Kidney (tissue), 14 donors: ENCODE measurements around the gene PPP2R2C. TPM values are rescaled to one million over a fixed set of nuclear protein-coding genes. Genes with fewer than 3 reads are reported as not detected.

ENCODE experiments used
- DNase-seq, 5 donors: peaks; one replicate each; pipeline ENCODE4 v3.0.0-alpha.2; 2013 to 2020
- FAIRE-seq: peaks from 2 replicates; lab custom pipeline; 2012; peaks lifted over from hg19 to GRCh38; lab: Jason Lieb, UNC
- H3K27ac ChIP-seq, 2 donors: one replicate each; pipeline ENCODE4 v1.7.0; 2013; ENCODE audit warnings: low read depth in 2 of 2, low read length in 2 of 2, inconsistent platforms in 1 of 2
- H3K27me3 ChIP-seq: one replicate; pipeline ENCODE4 v1.7.1; 2013; ENCODE audit warnings: low read length, inconsistent platforms; ENCODE audit not compliant: control insufficient read depth, insufficient read depth
- H3K36me3 ChIP-seq, 3 donors: one replicate each; pipeline versions ENCODE4 v1.7.0 to v1.7.1; 2013; ENCODE audit warnings: low read length in 3 of 3, control low read depth in 1 of 3, inconsistent platforms in 1 of 3; ENCODE audit not compliant: insufficient read depth in 3 of 3, control insufficient read depth in 2 of 3
- H3K4me1 ChIP-seq, 3 donors: one replicate each; pipeline versions ENCODE4 v1.7.0 to v1.7.1; 2013; ENCODE audit warnings: low read length in 3 of 3, inconsistent platforms in 1 of 3, low read depth in 1 of 3; ENCODE audit not compliant: control insufficient read depth in 2 of 3, insufficient read depth in 2 of 3
- H3K4me3 ChIP-seq, 3 donors: one replicate each; pipeline versions ENCODE4 v1.7.0 to v1.8.1; 2013; ENCODE audit warnings: low read length in 3 of 3, control low read depth in 1 of 3, inconsistent platforms in 1 of 3
- H3K9ac ChIP-seq, 3 donors: one replicate each; pipeline versions ENCODE4 v1.7.0 to v1.7.1; 2013; ENCODE audit warnings: low read length in 3 of 3, control low read depth in 1 of 3, inconsistent platforms in 1 of 3
- H3K9me3 ChIP-seq, 3 donors: one replicate each; pipeline versions ENCODE4 v1.7.0 to v1.7.1; 2013; ENCODE audit warnings: low read length in 3 of 3, control low read depth in 1 of 3, inconsistent platforms in 1 of 3; ENCODE audit not compliant: control insufficient read depth in 2 of 3, insufficient read depth in 1 of 3
- intact Hi-C: fragments of 100-400 bp; cut with DNase I; formaldehyde crosslinking; loops from one replicate; pipeline ENCODE4 v1.11.1; 2022
- polyA plus RNA-seq: library from polyadenylated mRNA; stranded (reverse); fragments of 350-450 nt; fragmentation: Illumina TruSeq; extraction: RNeasy Lipid Tissue Mini Kit (QIAGEN cat#74804); gene quantifications from one replicate; pipeline ENCODE4 v1.2.3, GENCODE V29; 2014; ENCODE audit warnings: low read depth, low replicate concordance; ENCODE audit not compliant: insufficient read depth
- total RNA-seq: library from RNA; stranded (reverse); fragmentation: NEBNext Ultra II Directional; extraction: Animal tissue kit (Norgen Biotek cat#: 25700); gene quantifications from one replicate; pipeline ENCODE4 v1.2.1, GENCODE V29; 2021
- TF ChIP-seq, protein P1 (sequence below): IDR thresholded peaks from 3 replicates; pipeline ENCODE4 v1.5.1; 2012; ENCODE audit warnings: mild to moderate bottlenecking, moderate library complexity, borderline replicate concordance; ENCODE audit not compliant: insufficient read depth; ENCODE audit errors: extremely low read depth
- donor health status: control.
- donor health status: control.
- donor health status: control.
- donor health status: control.
- donor health status: control.
- donor health status: DM: yes; HTN: yes; CAD: no.
- donor health status: Normal renal cell carcinoma (clear cell type).

Gene PPP2R2C
- total and polyA plus RNA-seq, 2 donors from 2014 or later, result 0.39 to 0.82 TPM

DNA sequence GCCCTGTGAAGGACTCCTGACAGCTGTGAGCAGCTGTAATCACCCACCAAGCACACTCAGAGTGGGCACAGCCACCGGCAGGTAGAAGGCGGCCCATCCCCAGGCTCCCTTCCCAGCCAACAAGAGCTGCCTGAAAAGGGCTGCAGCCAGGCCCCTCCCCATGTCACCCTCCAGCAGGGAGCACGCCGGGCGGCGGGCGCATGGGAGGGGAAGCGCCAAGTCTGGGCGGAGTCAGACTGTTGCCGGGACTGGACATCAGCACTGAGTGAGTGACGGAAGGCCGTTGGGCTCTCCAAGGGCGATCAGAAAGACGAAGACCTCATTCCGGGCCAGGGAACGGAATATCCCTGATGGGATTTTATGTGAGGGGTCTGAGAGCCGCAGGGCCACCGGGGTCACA is 82.1 kb downstream of the PPP2R2C start:
- no peak overlapping the region for H3K4me3 ChIP-seq
- H3K27ac ChIP-seq, result no peak overlapping the region
- no peaks in the 10 kb centered on the region for H3K9me3 ChIP-seq
- TF ChIP-seq, protein P1, sequence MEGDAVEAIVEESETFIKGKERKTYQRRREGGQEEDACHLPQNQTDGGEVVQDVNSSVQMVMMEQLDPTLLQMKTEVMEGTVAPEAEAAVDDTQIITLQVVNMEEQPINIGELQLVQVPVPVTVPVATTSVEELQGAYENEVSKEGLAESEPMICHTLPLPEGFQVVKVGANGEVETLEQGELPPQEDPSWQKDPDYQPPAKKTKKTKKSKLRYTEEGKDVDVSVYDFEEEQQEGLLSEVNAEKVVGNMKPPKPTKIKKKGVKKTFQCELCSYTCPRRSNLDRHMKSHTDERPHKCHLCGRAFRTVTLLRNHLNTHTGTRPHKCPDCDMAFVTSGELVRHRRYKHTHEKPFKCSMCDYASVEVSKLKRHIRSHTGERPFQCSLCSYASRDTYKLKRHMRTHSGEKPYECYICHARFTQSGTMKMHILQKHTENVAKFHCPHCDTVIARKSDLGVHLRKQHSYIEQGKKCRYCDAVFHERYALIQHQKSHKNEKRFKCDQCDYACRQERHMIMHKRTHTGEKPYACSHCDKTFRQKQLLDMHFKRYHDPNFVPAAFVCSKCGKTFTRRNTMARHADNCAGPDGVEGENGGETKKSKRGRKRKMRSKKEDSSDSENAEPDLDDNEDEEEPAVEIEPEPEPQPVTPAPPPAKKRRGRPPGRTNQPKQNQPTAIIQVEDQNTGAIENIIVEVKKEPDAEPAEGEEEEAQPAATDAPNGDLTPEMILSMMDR, result no peak
- DNase-seq (peak; percentile 58 to 72 (median 70)), FAIRE-seq (no peak)
- intact Hi-C loops, result no loop called here
- no peaks in the 10 kb centered on the region for H3K27me3 ChIP-seq
- no peaks in the 10 kb centered on the region for H3K36me3 ChIP-seq
- no peak overlapping the region for H3K9ac ChIP-seq
- no peaks in the 10 kb centered on the region for H3K4me1 ChIP-seq

DNA sequence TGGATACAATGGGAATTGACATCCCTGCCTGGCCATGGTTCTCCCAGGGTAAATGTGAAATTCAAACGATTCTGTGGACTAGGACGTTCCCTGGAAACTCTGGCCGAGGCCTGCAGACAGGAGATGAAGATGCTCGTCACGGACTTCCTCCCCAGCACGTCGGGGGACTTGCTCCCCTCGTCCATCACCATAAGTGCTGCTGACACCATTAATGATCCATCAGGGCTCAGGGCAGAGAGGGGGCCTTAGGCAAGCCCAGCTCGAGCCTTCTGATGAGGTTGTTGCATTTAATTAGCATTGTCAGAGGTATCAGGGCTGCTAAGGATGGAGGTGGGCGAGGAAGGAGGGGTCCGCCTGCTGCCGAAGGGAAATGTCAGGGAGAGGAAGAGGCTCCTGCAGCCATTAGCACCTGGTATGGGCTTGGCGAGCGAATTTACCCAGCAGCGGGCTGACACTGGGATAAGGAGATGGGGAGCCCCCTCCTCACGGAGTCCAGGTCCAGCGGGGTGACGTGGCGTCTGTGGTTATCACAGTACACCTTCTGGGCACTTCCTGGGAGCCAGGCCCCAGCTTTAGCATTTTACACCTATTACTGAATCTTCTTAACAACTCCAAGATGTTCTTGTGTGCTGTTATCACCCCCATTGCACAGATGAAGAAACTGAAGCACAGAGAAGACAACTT is 83.1 kb downstream of the PPP2R2C start:
- TF ChIP-seq, protein P1, result no peak
- no peaks in the 10 kb centered on the region for H3K36me3 ChIP-seq
- H3K27ac ChIP-seq, result no peak overlapping the region
- H3K9ac ChIP-seq, result no peak overlapping the region
- H3K4me1 ChIP-seq, result no peaks in the 10 kb centered on the region
- intact Hi-C loops, result no loop called here
- no peaks in the 10 kb centered on the region for H3K27me3 ChIP-seq
- no peak overlapping the region for H3K4me3 ChIP-seq
- FAIRE-seq (no peak), DNase-seq (peak in 1 of 5 donors; percentile 45)
- no peaks in the 10 kb centered on the region for H3K9me3 ChIP-seq

DNA sequence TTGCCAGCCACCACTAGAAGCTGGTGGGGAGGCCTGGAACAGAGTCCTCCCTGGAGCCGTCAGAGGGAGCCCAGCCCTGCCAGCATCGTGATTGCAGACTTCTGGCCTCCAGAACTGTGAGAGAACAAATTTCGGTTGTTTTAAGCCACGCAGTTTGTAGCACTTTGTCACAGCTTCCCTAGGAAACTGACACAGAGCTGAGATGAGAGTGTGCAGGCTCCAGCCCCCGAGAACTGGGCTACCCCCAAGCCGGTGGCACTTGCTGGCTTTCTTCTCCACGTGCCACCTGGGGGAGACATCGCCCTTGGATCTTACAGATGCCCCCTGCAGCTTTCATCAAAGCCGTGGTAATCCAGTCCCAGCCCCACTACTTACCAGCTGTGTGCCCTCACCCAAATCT is 83.7 kb downstream of the PPP2R2C start:
- no peak overlapping the region for H3K4me3 ChIP-seq
- no peaks in the 10 kb centered on the region for H3K36me3 ChIP-seq
- intact Hi-C loops, result no loop called here
- TF ChIP-seq, protein P1, result no peak
- no peaks in the 10 kb centered on the region for H3K9me3 ChIP-seq
- H3K9ac ChIP-seq, result no peak overlapping the region
- DNase-seq (peak in 1 of 5 donors; percentile 43), FAIRE-seq (no peak)
- no peaks in the 10 kb centered on the region for H3K27me3 ChIP-seq
- no peak overlapping the region for H3K27ac ChIP-seq
- no peaks in the 10 kb centered on the region for H3K4me1 ChIP-seq
